Renal pelvis (tissue), 12 donors: Measurements from ENCODE around the gene IARS2. TPM values are rescaled to one million over a fixed set of nuclear protein-coding genes. Genes with fewer than 3 reads are reported as not detected.
"Not testable (repeated sequence)": the region's sequence is repeated elsewhere in the genome, so short reads cannot be mapped to it uniquely, and the experiment has no call there.

Source experiments
- DNase-seq: peaks from one replicate; pipeline ENCODE4 v3.0.0-alpha.2; 2013
- long read RNA-seq, 16 experiments: transcript quantifications; one replicate each; lab custom pipeline, GENCODE V29; 2026
- polyA plus RNA-seq, 3 donors: library from polyadenylated mRNA; unstranded; fragments of 120-200 nt; gene quantifications; one replicate each; pipeline ENCODE4 v1.2.1, GENCODE V29; 2013; ENCODE audit not compliant: insufficient read length in 3 of 3

The IARS2 gene
- polyA plus RNA-seq, result 10 to 100 TPM; 85.6 to 90.1 (median 87.6) TPM
- long read RNA-seq, donor 1, transcript IARS2-201 (23 exons, 3,560 nt), result major isoform, 17 of 40 reads
- long read RNA-seq, donor 1, partial matches to known transcripts, result 21 of 40 reads
- long read RNA-seq, donor 1, other reads (novel, unspliced or antisense), result 0 of 40 reads
- long read RNA-seq, donor 2, transcript IARS2-201 (23 exons, 3,560 nt), result major isoform, 18 of 37 reads
- long read RNA-seq, donor 2, partial matches to known transcripts, result 19 of 37 reads
- long read RNA-seq, donor 2, other reads (novel, unspliced or antisense), result 0 of 37 reads
- long read RNA-seq, donor 3, transcript IARS2-201 (23 exons, 3,560 nt), result major isoform, 9 of 32 reads
- long read RNA-seq, donor 3, partial matches to known transcripts, result 22 of 32 reads
- long read RNA-seq, donor 3, other reads (novel, unspliced or antisense), result 0 of 32 reads
- long read RNA-seq, donor 4, transcript IARS2-201 (23 exons, 3,560 nt), result major isoform, 11 of 37 reads
- long read RNA-seq, donor 4, partial matches to known transcripts, result 25 of 37 reads
- long read RNA-seq, donor 4, other reads (novel, unspliced or antisense), result 0 of 37 reads
- long read RNA-seq, donor 5, transcript IARS2-201 (23 exons, 3,560 nt), result major isoform, 9 of 24 reads
- long read RNA-seq, donor 5, partial matches to known transcripts, result 15 of 24 reads
- long read RNA-seq, donor 5, other reads (novel, unspliced or antisense), result 0 of 24 reads
- long read RNA-seq, donor 6, transcript IARS2-201 (23 exons, 3,560 nt), result major isoform, 12 of 40 reads
- long read RNA-seq, donor 6, partial matches to known transcripts, result 28 of 40 reads
- long read RNA-seq, donor 6, other reads (novel, unspliced or antisense), result 0 of 40 reads
- long read RNA-seq, donor 7, transcript IARS2-201 (23 exons, 3,560 nt), result major isoform, 14 of 31 reads
- long read RNA-seq, donor 7, partial matches to known transcripts, result 16 of 31 reads
- long read RNA-seq, donor 7, other reads (novel, unspliced or antisense), result 0 of 31 reads
- long read RNA-seq, donor 8, partial matches to known transcripts, result 8 of 11 reads
- long read RNA-seq, donor 8, other reads (novel, unspliced or antisense), result 0 of 11 reads
- long read RNA-seq, donor 9, transcript IARS2-201 (23 exons, 3,560 nt), result major isoform, 9 of 34 reads
- long read RNA-seq, donor 9, partial matches to known transcripts, result 22 of 34 reads
- long read RNA-seq, donor 9, other reads (novel, unspliced or antisense), result 0 of 34 reads
- long read RNA-seq, donor 10, transcript IARS2-201 (23 exons, 3,560 nt), result major isoform, 7 of 44 reads
- long read RNA-seq, donor 10, partial matches to known transcripts, result 37 of 44 reads
- long read RNA-seq, donor 10, other reads (novel, unspliced or antisense), result 0 of 44 reads
- long read RNA-seq, donor 11, transcript IARS2-201 (23 exons, 3,560 nt), result major isoform, 12 of 32 reads
- long read RNA-seq, donor 11, partial matches to known transcripts, result 20 of 32 reads
- long read RNA-seq, donor 11, other reads (novel, unspliced or antisense), result 0 of 32 reads
- long read RNA-seq, donor 12, transcript IARS2-201 (23 exons, 3,560 nt), result major isoform, 34 of 65 reads
- long read RNA-seq, donor 12, partial matches to known transcripts, result 31 of 65 reads
- long read RNA-seq, donor 12, other reads (novel, unspliced or antisense), result 0 of 65 reads
- long read RNA-seq, donor 13, transcript IARS2-201 (23 exons, 3,560 nt), result major isoform, 5 of 19 reads
- long read RNA-seq, donor 13, partial matches to known transcripts, result 14 of 19 reads
- long read RNA-seq, donor 13, other reads (novel, unspliced or antisense), result 0 of 19 reads
- long read RNA-seq, donor 14, result 0 reads
- long read RNA-seq, donor 15, transcript IARS2-201 (23 exons, 3,560 nt), result major isoform, 17 of 183 reads
- long read RNA-seq, donor 15, partial matches to known transcripts, result 166 of 183 reads
- long read RNA-seq, donor 15, other reads (novel, unspliced or antisense), result 0 of 183 reads
- long read RNA-seq, donor 16, transcript IARS2-201 (23 exons, 3,560 nt), result major isoform, 13 of 59 reads
- long read RNA-seq, donor 16, partial matches to known transcripts, result 45 of 59 reads
- long read RNA-seq, donor 16, other reads (novel, unspliced or antisense), result 0 of 59 reads

- DNase-seq, result peak; percentile 84
Observed at GRCh38 chr1:220094016-220094911, at the start of gene IARS2. Gene IARS2 (plus strand): TSS chr1:220094132. CDS start chr1:220094217, 85 bp downstream.

GRCh38 chr1:220044678-220045355 is 49.1 kb upstream of the IARS2 start:
- no peak for DNase-seq

GRCh38 chr1:220045356-220046051 is 48.4 kb upstream of the IARS2 start:
- DNase-seq, result no peak

- DNase-seq, result peak; percentile 95
Observed at GRCh38 chr1:220046052-220046930, 47.6 kb upstream of the IARS2 start, which contains the start of gene EPRS1. Gene EPRS1 (minus strand): TSS chr1:220046505. CDS start chr1:220046388, 117 bp downstream.

- no peak for DNase-seq
Observed at GRCh38 chr1:220056374-220056773, 37.6 kb upstream of the IARS2 start.

GRCh38 chr1:220060876-220061275 is 33.1 kb upstream of the IARS2 start:
- DNase-seq, result no peak

- no peak for DNase-seq
Observed at GRCh38 chr1:220062629-220063028, 31.3 kb upstream of the IARS2 start.

GRCh38 chr1:220067269-220068204 is 26.4 kb upstream of the IARS2 start:
- no peak for DNase-seq

GRCh38 chr1:220076861-220077762 is 16.8 kb upstream of the IARS2 start:
- DNase-seq, result no peak

- no peak for DNase-seq
Observed at GRCh38 chr1:220077887-220078286, 16.0 kb upstream of the IARS2 start.

- DNase-seq, result no peak
Observed at GRCh38 chr1:220084460-220084859, 9.5 kb upstream of the IARS2 start.

- DNase-seq, result not testable (repeated sequence)
Observed at GRCh38 chr1:220086261-220086686, 7.7 kb upstream of the IARS2 start.

GRCh38 chr1:220089650-220090556 is 4.0 kb upstream of the IARS2 start, which contains the start of gene BPNT1:
Gene BPNT1 (minus strand): TSS chr1:220089788. CDS start chr1:220079846, 9,942 bp downstream.
- peak; percentile 96 for DNase-seq
